Measurements from ENCODE around the gene MAGI2. TPM values are rescaled to one million over a fixed set of nuclear protein-coding genes. Genes with fewer than 3 reads are reported as not detected.

Gene MAGI2
- total RNA-seq, 2 donors from 2014 or later: 18.3 to 31.8 TPM

- H3K36me3 ChIP-seq: no peaks in the 10 kb centered on the region
- TF ChIP-seq CTCF (IDR thresholded peaks at IDR 0.05): no peak
- H3K9me3 ChIP-seq: no peaks in the 10 kb centered on the region
- no peaks in the 10 kb centered on the region for H3K27me3 ChIP-seq (replicated peaks; ENCODE audit: insufficient read depth)
- no peak overlapping the region for H3K27ac ChIP-seq
- no peaks in the 10 kb centered on the region for H3K4me1 ChIP-seq (ENCODE audit: control insufficient read depth in 1 of 2, low read depth in 2 of 2)
- DNase-seq (ENCODE audit: low spot score) (no peak), ATAC-seq (ENCODE audit: insufficient number of reproducible peaks, low FRiP score, low read depth) (no peak)
- H3K4me3 ChIP-seq: no peak overlapping the region
Observed at GRCh38 chr7:78055001-78055573, 1398.4 kb downstream of the MAGI2 start.

GRCh38 chr7:78052112-78052511 lies 1401.4 kb downstream of the MAGI2 start:
- no peak overlapping the region for H3K27ac ChIP-seq
- ATAC-seq (ENCODE audit: insufficient number of reproducible peaks, low FRiP score, low read depth): no peak
- no peak for TF ChIP-seq CTCF (IDR thresholded peaks at IDR 0.05)
- no peaks in the 10 kb centered on the region for H3K9me3 ChIP-seq
- no peaks in the 10 kb centered on the region for H3K4me1 ChIP-seq (ENCODE audit: control insufficient read depth in 1 of 2, low read depth in 2 of 2)
- H3K27me3 ChIP-seq (replicated peaks; ENCODE audit: insufficient read depth): no peaks in the 10 kb centered on the region
- DNase-seq (ENCODE audit: low spot score): no peak
- H3K36me3 ChIP-seq: no peaks in the 10 kb centered on the region
- H3K4me3 ChIP-seq: no peak overlapping the region

GRCh38 chr7:78047800-78048199 lies 1405.7 kb downstream of the MAGI2 start:
- no peak for DNase-seq (ENCODE audit: low spot score)
- Histone ChIP-seq H3K9me3 (no peaks in the 10 kb centered on the region), H3K4me1 (ENCODE audit: control insufficient read depth in 1 of 2, low read depth in 2 of 2) (no peaks in the 10 kb centered on the region), H3K27ac (no peak overlapping the region), H3K27me3 (replicated peaks; ENCODE audit: insufficient read depth) (no peaks in the 10 kb centered on the region), H3K4me3 (no peak overlapping the region), H3K36me3 (no peaks in the 10 kb centered on the region)
- ATAC-seq (ENCODE audit: insufficient number of reproducible peaks, low FRiP score, low read depth): no peak
- TF ChIP-seq CTCF (IDR thresholded peaks at IDR 0.05): no peak

GRCh38 chr7:78043159-78043558 lies 1410.3 kb downstream of the MAGI2 start:
- H3K9me3 ChIP-seq: no peaks in the 10 kb centered on the region
- H3K4me1 ChIP-seq (ENCODE audit: control insufficient read depth in 1 of 2, low read depth in 2 of 2): peaks cover 0 to 4% of the 10 kb centered on the region in 2 donors
- H3K4me3 ChIP-seq: no peak overlapping the region
- DNase-seq (ENCODE audit: low spot score) (no peak), ATAC-seq (ENCODE audit: insufficient number of reproducible peaks, low FRiP score, low read depth) (no peak)
- no peak for TF ChIP-seq CTCF (IDR thresholded peaks at IDR 0.05)
- H3K36me3 ChIP-seq: no peaks in the 10 kb centered on the region
- H3K27me3 ChIP-seq (replicated peaks; ENCODE audit: insufficient read depth): no peaks in the 10 kb centered on the region
- H3K27ac ChIP-seq: no peak overlapping the region

GRCh38 chr7:78041423-78041822 lies 1412.0 kb downstream of the MAGI2 start:
- ATAC-seq (ENCODE audit: insufficient number of reproducible peaks, low FRiP score, low read depth) (no peak), DNase-seq (ENCODE audit: low spot score) (no peak)
- no peak overlapping the region for H3K4me3 ChIP-seq
- TF ChIP-seq CTCF (IDR thresholded peaks at IDR 0.05): no peak
- no peaks in the 10 kb centered on the region for H3K9me3 ChIP-seq
- no peaks in the 10 kb centered on the region for H3K27me3 ChIP-seq (replicated peaks; ENCODE audit: insufficient read depth)
- H3K27ac ChIP-seq: no peak overlapping the region
- no peaks in the 10 kb centered on the region for H3K36me3 ChIP-seq
- H3K4me1 ChIP-seq (ENCODE audit: control insufficient read depth in 1 of 2, low read depth in 2 of 2): peaks cover 0 to 4% of the 10 kb centered on the region in 2 donors
